GM11168 (cell line): ENCODE results near the gene CACNA1B.

ENCODE experiments used
- in situ Hi-C: fragments of 300-500 bp; cut with MboI; formaldehyde crosslinking; loops from one replicate; pipeline ENCODE4 v1.12.0; 2022; ENCODE audit warnings: low sequenced_read_pairs; ENCODE audit not compliant: unreplicated experiment

The CACNA1B gene

DNA sequence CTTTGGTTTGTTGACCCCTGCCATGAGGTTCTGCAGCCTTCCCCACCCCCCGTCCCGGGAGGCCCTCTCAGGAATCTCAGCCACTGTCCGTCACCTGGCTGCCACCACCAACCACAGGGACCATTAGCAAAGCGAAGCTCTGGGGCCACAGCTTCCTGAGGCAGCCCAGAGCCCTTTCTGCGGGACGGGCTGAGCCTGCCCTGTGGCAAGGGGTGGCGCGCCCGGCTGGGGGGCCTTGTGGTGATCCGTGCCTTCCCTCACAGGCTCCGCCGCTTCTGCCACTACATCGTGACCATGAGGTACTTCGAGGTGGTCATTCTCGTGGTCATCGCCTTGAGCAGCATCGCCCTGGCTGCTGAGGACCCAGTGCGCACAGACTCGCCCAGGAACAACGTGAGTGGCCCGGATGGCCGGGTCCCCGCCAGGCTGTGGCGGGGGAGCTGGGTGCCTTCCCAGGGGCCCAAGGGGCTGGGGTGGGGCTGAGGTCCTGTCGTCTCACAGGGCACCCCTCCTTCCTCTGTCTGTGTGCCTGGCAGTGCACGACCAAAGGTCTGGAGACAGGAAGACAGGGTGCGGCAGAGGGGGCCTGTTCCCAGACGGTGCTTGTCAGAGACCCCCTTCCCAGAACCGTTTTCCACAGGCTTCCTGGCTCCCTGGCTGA is 169.2 kb downstream of the CACNA1B start:
- in situ Hi-C loops, result no loop called here

DNA sequence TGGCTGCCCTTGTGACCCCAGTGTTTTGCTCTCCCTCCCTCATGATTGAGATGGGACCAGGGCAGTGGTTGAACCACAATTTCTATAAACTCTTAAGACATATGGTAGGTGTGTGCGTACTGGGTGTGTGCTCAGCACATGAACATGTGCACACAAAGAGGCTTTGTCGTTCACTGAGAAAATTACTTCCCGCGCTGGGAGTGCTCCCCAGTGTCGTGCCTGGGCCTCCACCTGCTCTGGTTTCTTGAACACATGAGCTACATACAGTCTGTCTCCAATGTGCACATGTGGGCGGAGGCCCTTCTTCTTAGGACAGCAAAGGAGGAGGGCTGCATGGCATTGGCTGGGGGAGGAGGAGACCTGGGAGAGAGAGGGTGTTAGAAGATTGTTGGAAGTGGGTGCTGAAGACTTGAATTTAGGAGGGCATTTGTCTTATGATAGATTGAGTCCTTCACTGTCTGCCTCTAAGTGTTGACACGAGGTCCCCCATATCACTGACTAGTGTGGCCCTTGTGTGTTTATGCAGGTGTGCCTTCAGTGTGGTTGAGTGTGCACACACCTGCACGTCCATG is 170.0 kb downstream of the CACNA1B start:
- in situ Hi-C loops, result no loop called here

DNA sequence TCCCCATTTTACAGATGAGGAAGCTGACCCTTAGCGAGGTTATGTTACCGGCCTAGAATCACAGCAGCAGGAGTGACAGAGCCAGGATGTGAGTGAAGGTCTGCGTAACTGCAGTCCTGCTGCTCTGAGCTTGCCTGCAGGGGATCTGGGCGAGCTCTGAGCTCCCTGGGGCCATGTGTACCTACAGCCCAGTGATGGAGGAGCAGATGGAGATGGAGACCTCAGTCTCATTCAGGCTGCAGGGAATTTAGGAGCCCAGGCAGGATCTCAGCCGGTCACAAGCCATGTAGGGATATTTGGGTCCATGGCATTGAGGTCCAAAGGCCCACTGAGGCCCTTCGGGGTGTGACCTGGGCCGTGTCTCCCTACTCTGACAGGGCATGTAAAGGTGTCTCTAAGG is 170.6 kb downstream of the CACNA1B start:
- in situ Hi-C loops, result no loop called here

DNA sequence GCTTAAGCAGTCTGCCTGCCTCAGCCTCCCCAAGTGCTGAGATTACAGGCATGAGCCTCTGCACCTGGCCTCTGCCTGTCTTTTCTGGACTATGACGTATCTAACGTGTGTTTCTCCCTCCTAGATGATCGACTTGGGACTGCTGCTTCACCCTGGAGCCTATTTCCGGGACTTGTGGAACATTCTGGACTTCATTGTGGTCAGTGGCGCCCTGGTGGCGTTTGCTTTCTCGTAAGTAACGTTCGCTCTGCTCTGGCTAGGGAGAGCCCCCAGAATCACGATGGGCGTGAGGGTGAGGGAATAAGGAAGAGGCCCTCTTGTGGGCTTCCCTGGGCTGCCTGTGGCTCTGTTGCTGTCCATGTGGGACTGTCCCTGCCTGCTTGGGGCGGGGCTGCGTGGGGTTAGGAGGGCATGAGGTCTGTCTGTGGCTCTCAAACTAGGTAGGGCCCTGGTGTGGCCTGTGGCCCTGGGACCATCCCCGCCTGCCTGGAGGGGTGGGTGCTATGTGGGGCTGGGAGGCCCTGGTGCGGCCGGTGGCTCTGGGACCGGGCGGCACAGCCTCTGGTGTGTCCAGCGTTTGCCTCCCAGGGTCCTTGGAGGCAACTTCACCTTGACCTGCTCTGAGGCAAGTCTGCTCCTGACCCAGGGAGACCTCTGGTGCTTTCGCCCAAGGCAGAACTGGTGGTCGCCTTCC is 171.7 kb downstream of the CACNA1B start:
- in situ Hi-C loops, result no loop called here

DNA sequence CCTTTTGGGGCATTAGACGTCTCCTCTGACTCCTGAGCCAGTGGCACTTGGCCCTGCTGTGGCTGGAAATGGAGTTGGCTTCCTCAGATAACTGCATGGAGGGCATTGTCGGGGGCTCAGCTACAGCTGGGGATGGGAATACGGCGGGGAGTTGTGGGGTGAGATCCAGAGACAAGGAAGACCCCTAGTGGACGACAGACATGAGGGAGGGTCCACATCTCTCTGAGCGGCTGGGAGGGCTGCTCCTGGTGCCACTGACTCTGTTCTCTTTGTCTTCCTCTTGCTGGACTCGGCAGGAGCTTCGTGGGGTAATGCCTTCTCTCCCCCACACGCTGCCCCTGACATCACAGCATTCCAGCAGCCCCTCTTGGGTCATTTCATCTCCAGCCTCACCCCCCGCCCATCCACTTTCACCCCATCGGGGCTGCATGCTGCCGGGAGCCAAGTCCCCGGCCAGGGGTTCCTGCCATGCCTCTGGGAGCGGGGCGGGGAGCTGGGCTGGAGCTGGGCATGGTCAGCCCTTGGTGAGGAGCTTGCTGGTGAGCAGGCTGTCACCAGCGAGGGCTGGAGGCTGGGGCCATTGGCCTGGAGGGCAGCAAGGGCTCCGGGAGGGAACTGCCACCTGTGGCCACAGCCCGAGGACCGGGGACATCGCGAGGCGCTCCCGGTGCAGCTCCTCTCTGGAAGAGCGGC is 172.3 kb downstream of the CACNA1B start:
- in situ Hi-C loops, result no loop called here

DNA sequence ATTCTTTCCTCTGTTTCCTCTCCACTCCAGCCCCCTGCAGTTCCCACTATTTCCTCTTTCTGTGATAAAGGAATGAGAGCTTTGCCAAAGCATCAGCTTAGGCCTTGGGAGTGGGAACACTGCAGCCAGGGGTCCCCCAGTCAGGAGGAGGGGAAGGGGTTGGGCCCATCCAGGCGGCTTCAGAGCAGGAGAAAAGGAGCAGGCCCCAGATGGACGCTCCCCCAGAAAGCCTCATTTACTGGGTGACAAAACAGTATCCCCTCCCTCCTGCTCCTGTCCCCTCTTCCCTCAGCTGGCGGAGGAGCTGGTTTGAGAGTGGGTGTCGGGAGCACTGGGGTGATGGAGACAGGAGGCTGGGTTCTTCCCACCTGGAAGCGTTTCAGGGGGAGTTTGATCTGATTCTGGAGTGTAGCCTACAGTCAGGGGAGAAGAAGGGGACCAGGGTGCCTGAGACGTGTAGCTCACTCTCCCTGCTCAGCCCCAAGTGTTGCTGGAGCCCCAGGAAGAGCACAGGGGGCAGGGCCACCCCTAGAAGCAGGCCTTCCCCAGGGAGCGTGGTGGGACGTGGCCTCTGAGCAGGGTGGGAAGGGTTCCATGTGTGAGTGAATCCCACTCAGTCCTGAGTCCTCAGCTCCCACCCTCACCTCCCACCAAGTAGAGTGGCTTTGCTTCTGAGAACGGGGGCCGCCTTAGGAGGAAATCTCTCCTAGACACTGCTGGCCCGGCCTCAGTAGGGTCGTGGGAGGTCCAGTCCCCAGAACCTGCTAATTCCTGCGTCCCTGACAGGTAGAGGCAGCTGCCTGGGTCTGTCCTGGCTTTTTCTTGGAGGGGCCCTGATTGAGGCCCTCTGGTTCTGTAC is 173.1 kb downstream of the CACNA1B start:
- in situ Hi-C loops, result no loop called here

DNA sequence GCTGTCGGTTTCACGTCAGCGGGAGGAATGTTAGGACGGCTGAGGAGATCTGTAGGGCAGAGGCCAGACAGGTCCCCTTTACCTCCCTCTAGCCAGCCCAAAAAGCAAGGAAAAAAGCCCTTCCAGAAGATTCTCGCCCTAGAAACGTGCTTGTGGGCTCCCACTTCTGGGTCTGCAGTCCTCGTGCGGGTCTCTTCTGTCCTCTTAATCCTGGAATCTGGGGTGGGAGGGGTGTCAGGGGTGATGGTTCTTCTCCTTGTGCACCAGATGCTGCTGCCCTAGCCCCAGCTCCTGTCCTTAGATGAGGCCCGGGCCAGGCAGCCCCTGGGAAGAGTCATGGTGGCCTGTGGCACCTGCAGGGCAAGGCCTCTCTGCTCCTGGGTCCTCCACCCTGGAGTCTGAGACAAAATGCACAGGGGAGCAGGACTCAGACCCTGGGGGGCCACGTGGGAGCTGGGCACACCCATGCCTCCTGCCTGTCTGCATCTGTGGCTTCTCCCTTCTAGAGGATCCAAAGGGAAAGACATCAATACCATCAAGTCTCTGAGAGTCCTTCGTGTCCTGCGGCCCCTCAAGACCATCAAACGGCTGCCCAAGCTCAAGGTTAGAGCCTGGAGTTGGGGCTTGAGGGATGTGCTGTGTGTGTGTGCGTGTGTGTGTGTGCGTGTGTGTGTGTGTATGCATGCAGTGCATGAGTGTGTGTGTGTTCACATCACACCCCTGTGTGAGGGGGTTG is 174.2 kb downstream of the CACNA1B start:
- in situ Hi-C loops, result no loop called here

DNA sequence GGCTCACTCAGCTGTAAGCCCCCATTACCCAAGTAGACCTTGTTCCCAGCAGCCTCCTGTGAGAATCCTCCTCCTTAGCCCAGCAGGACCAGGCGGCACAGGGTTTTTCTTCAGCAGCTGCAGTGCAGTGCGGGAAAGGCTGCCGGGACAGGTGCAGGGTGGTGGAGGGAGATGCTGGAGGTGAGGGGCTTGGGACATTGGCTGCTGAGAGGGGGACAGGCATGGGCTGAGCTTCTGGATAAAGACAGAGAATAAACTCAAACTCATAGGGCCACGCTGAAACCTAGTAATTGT is 174.7 kb downstream of the CACNA1B start:
- in situ Hi-C loops, result no loop called here

DNA sequence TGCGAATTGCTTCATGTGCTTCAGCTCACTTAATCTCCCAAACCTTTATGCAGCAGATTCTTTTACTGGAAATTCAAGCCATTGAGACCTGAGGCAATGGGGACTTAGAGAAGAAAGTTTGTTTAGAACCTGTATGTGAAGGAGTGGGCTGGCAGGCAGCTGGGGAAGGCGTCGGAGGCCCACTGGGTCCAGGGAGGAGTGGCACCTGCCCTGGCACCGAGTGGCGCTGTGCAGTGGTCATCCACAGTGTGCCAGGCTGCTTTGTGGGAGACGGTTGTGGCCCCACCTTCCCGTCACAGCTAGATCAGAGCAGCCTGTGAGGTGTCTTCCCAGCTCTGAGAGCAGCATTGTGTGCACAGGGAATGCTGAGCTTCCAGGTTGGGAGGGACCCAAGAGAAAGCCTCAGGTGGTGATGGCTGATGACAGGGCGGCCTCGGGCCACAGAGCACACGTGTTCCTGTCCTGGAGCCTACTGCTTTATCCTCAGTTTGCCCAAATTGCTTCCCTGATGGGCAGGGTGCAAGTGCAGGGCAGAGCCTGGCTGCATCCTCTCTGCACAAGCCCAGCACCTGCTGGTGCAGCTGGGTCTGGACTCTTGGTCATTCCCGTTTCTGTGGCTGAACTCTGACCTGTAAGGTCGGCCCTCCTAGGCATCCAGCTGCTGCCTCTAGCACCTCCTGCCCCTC is 175.2 kb downstream of the CACNA1B start:
- in situ Hi-C loops, result no loop called here

DNA sequence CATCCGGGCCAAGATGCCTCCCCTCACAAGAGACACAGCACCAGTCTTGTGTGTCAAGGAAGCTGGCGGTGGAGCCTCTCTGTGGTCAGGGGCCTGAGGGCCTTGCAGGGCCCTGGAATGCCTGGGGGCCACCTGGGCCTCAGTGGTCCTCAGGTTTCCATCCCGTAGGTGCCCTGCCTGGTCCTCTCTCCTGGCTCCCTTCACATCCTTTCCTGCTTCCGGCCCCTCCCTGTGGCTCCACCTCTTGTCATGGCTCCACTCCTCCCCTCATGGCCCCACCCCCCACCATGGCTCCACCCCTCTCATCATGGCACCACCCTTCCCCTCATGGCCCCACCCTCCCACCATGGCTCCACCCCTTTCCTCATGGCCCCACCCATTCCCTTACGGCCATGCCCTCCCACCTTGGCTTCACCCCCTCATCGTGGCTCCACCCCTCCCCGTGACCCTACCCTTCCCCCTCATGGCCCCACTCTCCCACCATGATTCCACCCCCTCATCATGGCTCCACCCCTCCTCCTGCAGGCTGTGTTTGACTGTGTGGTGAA is 175.8 kb downstream of the CACNA1B start:
- in situ Hi-C loops, result no loop called here

DNA sequence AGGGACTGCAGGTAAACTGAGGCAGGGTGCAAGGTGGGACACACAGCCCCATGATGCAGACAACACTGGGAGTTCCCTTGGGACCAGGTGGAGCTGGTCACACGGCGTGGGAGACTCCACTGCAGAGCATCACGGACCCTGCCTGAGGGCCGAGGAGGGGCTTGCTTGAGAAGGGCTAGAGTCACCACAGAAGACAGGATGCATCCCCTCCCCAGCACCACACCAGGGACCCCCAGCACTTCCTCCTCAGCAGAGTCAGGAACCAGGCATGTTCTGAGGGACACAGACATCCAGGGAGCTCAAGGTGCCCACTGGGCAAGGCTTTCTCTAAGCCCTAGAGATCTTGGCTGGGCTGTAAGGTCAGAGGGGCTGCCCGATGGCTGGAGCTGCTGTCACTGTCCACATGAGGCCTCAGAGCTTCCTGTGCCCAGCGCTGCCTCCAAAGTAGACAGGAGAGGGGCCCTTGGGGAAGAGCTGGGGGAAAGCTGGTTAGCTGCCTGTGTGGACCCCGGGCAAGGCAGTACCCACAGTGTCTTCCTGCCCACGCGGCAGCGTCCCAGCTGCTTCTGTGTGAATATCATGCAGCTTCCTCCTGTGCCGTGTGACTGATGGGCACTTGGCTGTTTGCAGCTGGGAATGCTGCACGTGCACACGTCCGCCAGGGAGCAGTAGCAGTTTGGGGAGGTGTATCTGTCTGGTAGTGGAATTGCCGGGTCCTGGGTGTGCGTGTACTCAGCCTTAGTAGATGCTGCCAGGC is 176.6 kb downstream of the CACNA1B start:
- in situ Hi-C loops, result no loop called here

DNA sequence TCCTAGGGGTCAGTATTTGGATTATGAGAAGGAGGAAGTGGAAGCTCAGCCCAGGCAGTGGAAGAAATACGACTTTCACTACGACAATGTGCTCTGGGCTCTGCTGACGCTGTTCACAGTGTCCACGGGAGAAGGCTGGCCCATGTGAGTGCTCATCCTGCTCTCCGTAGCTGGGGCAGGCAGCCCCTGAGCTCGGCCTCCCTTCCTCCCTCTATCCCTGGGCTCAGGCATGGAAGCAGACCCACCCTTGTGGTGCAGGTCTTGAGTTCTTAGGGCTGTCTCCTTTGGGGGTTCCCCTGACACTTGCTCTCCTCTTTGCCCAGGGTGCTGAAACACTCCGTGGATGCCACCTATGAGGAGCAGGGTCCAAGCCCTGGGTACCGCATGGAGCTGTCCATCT is 180.1 kb downstream of the CACNA1B start:
- in situ Hi-C loops, result no loop called here

DNA sequence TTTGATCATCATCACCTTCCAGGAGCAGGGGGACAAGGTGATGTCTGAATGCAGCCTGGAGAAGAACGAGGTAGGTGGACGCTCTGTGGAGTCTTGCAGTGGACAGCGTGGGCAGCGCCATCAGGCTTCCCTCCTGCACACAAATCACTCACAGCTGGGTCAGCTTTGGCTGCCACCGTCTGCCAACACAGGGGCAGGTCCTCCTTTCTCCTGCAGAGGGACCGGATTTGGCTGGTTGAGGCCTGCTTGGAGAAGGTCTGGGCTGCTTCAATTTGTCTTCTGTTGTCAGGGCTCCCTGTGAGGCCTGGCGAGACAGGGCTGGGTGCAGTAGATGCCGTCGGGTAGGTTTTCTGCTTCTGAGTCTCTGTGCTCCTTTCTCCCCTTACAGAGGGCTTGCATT is 180.6 kb downstream of the CACNA1B start:
- in situ Hi-C loops, result no loop called here

DNA sequence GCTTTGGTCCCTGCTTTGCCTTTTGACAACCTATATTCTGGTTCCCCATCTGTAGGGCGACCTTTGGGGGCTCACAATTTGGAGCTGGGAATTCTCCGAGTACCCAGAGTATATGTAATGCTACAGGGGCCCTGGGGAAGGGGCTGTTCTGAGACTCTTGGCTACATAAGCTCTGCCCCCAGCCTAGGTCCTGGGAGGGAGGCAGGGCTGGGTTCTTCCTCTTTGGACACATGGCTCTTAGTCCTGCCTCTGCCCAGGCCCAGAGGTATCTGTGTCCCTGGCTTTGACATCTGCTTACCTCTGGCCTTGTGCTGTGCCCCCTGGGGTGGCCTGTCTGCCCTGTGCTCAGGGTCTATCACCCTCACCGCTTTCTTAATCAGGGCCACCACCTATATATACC is 181.6 kb downstream of the CACNA1B start:
- in situ Hi-C loops, result no loop called here

DNA sequence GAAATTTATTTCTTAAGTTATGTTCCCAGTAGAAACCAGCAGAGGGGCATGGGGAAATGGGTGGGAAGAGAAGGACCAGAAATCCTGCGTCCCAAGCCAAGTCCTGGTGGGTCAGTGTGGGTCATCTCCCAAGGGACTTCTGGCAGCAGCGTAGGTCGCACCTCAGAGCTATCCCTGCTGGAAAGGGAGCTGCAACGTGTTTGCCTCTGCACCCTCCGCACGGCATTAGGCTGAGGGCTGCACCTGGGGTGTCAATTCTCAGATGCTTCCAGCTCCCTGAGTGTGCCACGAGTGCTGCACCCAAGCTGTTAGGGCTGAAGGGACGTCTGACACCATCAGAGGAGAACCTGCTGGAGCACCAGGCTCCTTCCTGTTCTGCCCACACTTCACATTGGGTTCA is 182.8 kb downstream of the CACNA1B start:
- in situ Hi-C loops, result no loop called here

DNA sequence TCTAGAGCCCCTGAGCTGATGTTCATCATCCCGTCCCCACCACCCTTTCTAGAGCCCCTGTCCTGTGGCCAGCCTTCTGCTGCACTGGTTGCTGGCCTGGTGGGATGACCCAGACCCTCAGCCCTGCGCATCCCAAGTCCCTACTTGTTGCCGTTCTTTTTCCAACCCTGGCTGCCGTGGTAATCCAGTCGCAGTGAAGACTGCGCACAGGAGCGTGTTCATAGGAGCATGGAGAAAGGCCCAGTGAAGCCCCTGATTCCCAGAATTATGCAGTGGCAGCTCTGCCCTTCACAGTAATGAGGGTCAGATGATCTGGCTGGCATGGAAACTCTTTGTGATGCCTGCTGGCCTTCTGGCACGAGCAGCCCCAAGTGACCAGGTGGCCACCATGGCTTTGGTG is 183.3 kb downstream of the CACNA1B start:
- in situ Hi-C loops, result no loop called here

DNA sequence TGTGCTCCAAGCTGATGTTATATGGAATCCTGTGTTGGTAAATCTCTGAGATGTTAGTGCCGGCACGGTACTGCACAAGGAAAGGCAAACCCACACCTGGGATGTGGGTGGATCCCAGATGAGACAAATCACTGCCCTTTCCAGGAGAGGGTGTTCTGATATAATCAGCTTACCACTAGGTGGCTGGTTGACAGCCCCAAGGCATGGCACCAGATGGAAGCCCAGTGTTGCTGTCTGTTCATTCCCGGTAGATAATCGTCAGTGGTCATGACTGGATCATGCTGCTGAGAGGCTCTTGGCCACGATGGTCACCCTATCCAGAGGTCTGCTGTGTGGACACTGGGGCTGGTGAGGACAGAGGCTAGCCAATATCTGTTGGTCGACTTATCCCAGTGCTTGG is 184.0 kb downstream of the CACNA1B start:
- in situ Hi-C loops, result no loop called here

DNA sequence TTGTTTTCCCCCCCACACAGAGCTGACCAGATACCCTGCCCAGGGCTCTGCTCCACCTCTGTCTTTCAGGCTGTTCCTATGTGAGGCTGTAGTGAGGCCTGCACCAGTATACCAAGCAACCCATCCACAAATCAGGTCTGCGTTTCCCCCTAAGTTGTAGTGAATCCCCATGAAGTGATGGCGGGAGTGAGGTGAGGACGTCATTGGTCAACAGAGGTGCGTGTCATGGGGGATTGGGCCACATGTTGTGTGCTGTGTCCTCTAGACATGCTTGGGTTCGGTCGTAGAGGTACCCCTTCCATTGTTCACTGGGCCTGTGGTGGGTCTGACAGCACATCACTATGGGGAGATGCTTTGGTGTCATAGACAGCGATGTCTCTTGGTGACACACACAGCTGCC is 184.6 kb downstream of the CACNA1B start:
- in situ Hi-C loops, result no loop called here
